Measurements from ENCODE around the gene XKR3.

DNA sequence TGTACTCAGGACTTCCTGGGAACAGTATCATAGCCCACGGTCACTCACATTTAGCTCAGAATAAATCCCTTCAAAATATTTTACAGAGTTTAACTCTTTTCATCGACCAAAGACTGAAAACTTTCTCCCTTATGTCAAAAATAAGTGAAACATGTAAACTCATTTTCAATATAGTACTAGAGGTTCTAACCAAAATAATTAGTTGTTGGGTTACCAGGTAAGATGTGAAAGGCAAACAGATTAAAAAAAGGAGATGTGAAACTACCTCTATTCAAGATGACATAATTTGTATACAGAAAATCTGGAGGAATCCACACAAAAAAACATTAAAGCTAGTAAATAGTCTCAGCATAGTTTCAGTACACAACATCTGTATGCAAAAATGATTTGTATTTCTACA, 20.3 kb downstream of the XKR3 start:
- TF ChIP-seq EZH2 (IDR thresholded peaks at IDR 0.05; ENCODE audit: low read depth, low read length, severe bottlenecking) (no peak), POLR2A (IDR thresholded peaks at IDR 0.05; ENCODE audit: control extremely low read depth in 1 of 2, low read depth in 2 of 2, low read length in 2 of 2) (no peak), CTCF (IDR thresholded peaks at IDR 0.05; ENCODE audit: control extremely low read depth in 1 of 3, insufficient read depth in 1 of 3, low read depth in 1 of 3, low read length in 3 of 3) (no peak), POLR2AphosphoS5 (IDR thresholded peaks at IDR 0.05; ENCODE audit: low read depth, low read length) (no peak), ZNF274 (IDR thresholded peaks at IDR 0.05; ENCODE audit: borderline replicate concordance, extremely low read depth, low read length) (no peak), SP1 (IDR thresholded peaks at IDR 0.05; ENCODE audit: low read depth, low read length) (no peak), RAD21 (IDR thresholded peaks at IDR 0.05 in 1 of 2, conservative IDR thresholded peaks at IDR 0.05 in 1 of 2; ENCODE audit: low read depth in 2 of 2, low read length in 2 of 2) (no peak), HDAC6 (IDR thresholded peaks at IDR 0.05; ENCODE audit: low read depth, low read length) (no peak), GABPA (IDR thresholded peaks at IDR 0.05; ENCODE audit: borderline replicate concordance, insufficient read depth, low read length) (no peak), E2F6 (IDR thresholded peaks at IDR 0.05) (no peak), NRF1 (IDR thresholded peaks at IDR 0.05; ENCODE audit: low read depth, low read length) (no peak), JUN (IDR thresholded peaks at IDR 0.05; ENCODE audit: low read depth, low read length) (no peak)
- TF ChIP-seq, protein P1, sequence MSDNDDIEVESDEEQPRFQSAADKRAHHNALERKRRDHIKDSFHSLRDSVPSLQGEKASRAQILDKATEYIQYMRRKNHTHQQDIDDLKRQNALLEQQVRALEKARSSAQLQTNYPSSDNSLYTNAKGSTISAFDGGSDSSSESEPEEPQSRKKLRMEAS (IDR thresholded peaks at IDR 0.05), result no peak
- TF ChIP-seq, protein P2, sequence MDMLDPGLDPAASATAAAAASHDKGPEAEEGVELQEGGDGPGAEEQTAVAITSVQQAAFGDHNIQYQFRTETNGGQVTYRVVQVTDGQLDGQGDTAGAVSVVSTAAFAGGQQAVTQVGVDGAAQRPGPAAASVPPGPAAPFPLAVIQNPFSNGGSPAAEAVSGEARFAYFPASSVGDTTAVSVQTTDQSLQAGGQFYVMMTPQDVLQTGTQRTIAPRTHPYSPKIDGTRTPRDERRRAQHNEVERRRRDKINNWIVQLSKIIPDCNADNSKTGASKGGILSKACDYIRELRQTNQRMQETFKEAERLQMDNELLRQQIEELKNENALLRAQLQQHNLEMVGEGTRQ (IDR thresholded peaks at IDR 0.05; ENCODE audit: low read length), result no peak
